Dedifferentiated amniotic fluid mesenchymal stem cell (primary cell): ENCODE measurements around the gene TAOK3.
"Not testable (repeated sequence)": the region's sequence is repeated elsewhere in the genome, so short reads cannot be mapped to it uniquely, and the experiment has no call there.

Experiments used
- DNase-seq: peaks from one replicate; pipeline ENCODE4 v3.0.0-alpha.2; 2016; ENCODE audit errors: extremely low spot score

Gene TAOK3

DNA sequence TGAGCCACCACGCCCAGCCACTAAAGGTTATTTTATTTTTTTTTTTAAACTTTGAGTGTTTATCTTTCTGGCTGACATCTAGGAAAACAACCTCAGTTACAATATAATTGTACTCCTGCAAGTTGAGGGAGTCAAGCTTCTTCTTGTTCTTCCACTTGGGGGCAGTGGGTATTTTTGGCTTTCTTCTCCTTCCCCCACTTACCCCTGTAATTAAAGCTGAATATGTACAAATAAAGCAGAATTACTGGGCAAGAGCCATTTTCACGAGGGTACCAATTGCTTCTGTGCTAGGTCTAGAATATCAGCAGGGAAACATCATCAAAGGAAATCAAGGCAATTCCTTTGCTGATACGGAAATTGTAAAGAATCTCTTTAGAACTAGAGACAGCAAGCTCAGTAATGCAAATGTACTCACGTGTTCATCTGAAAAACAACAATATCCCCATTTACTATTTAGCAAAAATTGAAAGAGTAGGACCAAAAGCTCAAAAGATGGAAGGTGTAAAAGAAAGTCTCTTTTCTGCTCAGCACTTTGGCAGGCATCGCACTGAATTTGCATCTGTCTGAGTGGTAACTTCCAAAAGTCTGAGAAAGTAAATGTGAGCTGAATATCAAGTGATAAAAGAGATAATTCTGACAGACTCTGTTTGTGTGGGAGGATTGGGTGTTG, 72.8 kb downstream of the TAOK3 start:
- DNase-seq, result no peak

DNA sequence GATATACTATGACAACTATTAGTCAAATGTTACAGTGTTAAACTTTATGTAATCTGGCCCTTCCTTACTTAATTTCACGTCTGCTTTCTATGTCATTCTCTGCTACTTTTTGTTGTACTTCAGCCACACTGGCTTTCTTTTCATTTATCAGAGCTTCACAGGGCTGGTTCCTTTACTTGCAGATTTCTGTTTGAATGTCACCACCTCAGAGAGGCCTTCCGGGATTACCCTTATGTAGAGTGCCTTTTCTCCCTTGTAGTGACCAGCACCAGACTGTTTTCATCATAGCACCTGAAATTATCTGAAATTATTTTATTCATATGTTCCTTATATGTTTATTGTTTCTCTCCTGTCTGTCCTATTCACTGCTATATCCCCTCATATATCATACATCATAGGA, 75.4 kb downstream of the TAOK3 start:
- DNase-seq, result no peak

DNA sequence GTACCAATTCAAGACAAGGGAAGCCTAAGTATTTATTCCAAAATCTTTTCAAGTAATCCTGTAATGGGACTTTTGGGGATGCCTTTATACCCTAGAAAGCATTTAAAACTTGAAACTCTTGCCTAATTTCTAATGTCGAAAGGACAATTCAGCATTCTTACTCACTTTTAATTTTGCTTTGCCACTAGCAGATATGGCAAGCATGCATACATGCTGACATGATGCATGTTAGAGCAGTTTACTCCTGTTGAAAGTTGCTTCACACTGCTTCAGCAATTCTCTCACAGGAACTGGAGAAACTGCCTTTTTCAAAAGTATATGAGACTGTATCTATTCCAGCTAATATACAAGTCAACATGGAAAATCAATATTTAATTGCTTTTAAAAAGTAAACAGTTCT, 79.9 kb downstream of the TAOK3 start:
- no peak for DNase-seq

DNA sequence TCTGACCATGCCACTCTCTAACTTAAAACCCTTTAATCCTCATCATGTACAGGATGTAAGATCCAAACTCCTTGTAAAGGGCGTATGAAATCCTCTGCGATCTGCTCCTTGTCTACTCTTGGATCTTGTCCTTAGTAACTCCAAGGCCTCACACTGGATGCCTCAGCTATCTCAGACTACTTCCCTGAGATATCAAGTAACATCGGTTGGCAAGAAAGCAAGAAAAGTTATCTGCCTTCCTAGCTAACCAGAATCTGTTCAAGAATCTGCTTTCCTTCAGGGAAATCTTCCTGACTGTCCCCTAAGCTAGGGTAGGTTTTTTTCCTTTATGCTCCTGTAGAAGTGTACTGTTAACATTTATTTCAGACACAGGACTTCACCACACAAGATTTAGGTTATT, 82.6 kb downstream of the TAOK3 start:
- DNase-seq, result no peak

DNA sequence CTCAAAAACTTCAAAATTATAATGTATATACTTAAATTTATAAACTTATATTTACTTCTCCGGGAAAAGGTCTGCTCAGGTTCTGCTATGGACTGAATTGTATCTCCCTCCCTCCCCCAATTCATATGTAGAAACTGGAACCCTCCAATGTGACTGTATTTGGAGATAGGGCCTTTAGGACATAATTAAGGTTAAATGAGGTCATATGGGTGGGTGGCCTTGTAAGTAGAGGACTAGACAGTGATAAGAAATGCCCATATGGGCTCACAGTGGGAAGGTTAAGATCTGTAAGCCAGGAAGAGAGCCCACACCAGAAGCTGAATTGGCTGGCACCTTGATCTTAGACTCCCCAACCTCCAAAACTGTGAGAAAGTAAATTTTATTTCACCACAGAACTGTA, 84.5 kb downstream of the TAOK3 start:
- DNase-seq, result no peak

DNA sequence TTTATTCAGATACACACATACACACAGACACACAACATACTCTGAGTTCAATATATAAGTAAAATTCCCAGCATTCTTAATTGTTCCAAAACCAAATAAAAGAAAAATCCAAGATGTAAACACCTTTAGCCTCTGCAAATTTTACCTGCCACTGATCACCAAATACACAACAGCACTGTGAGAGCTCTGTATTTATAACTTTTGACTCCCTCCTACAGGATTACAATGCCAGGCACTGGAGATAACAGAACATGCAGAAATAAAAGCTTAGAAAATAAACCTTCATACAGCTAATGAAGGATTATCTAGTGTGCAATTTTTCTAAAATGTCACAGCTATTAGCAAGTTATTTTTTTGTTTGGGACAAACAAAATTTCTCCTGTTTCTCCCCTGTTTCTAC, 85.0 kb downstream of the TAOK3 start:
- no peak for DNase-seq

DNA sequence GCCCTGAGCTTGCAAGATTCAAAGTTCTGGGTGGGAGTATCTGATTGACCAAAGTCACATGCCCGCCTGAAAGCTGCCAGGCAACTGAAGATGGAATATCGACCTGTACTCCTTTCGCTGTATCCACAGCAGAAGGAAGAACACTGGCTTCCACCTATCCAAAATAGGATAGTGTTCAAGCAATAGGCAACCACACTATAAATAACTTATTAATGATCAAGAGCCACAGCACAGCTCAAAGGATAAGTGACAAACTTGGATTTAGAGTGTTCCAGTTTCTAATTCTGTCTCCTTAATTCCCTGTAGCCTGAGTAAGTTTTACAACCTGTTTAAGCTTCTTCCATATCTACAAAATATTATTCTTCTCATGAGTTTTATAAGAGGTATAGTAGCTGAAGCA, 89.9 kb downstream of the TAOK3 start:
- no peak for DNase-seq

DNA sequence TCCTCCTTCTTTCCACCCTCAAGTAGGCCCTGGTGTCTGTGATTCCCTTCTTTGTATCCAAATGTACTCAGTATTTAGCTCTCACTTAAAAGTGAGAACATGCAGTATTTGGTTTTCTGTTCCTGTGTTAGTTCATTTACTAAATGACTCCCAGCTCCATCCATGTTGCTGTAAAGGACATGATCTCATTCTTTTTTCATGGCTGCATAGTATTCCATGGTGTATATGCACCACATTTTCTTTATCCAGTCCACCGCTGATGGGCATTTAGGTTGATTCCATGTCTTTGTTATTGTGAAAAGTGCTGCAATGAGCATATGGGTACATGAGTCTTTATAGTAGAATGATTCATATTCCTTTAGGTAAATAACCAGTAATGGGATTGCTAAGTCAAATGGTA, 94.4 kb downstream of the TAOK3 start:
- not testable (repeated sequence) for DNase-seq

DNA sequence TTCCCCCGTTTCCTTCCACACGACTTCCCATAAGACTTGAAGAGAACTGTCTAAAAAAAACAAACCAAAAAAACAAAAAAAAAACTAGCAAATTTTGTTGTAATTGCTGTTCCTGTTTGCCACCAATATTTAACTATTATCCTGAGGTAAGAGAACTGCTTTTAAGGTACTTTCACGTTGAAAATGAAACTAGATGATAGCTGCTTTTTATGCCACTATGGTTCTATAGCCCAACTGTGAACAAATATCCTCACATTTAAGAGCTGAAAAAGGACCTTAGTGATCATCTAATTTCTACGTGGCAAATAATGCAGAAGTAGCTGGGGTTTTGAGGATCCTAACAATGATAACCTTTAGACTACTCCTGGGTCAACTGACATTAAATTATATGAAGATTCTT, 98.6 kb downstream of the TAOK3 start:
- DNase-seq, result no peak

DNA sequence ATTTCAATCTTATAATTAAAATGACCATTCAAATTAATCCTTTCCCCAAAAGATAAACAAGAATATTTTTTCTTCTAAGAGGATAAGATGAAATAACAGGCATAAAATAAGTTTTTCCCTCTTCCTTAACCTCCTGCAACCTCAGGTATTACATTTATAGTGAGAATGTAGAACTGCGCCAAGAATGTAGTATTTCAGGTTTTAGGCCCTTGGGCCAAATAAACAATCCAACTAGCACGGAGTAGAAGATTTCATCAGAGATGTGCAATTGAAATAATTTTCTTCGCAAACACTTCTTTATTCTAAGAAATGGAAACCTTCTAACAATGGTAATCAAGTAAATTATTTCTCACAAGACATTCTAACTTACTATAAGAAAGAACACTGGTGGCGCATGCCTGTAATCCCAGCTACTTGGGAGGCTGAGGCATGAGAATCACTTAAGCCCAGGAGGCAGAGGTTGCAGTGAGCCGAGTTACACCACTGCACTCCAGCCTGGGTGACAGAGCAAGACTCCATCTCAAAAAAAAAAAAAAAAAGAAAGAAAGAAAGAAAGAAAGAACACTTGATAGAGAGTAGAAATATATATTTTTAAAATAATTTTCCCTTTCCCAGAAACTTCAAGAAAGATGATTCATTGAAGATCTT, 100.8 kb downstream of the TAOK3 start:
- DNase-seq, result no peak

DNA sequence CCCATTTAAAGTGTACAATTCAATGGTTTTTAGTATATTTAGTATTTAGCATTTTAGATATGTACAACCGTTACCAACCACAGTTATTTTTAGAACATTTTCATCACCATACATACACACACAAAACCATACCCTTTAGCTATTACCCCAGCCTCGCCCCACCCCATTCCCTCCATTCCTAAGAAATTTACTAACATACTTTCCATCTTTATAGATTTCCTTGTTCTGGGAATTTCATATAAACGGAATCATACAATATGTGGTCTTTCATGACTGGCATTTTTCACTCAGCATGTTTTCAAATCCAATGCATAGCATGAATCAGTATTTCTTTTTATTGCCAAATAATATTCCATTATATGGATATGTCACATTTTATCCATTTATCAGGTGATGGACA, 101.5 kb downstream of the TAOK3 start:
- DNase-seq, result no peak

DNA sequence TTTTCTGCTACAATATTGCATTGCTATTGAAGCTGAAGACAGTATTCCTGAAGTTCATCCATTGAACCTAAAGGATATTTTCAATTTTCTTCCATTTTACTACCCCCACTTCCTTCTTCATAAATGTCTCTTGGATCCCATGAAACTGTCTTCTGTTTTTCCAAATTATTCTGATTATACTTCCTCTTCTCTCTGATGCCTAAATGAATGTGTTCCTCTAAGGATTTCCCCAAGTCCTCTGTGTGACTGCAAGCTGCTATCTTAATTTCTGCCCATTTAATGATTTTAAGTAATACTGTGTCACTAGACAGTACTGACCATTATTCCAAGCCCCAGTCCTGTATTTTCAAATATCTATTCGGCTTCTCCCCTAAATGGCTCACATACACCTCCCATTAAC, 102.9 kb downstream of the TAOK3 start:
- no peak for DNase-seq

DNA sequence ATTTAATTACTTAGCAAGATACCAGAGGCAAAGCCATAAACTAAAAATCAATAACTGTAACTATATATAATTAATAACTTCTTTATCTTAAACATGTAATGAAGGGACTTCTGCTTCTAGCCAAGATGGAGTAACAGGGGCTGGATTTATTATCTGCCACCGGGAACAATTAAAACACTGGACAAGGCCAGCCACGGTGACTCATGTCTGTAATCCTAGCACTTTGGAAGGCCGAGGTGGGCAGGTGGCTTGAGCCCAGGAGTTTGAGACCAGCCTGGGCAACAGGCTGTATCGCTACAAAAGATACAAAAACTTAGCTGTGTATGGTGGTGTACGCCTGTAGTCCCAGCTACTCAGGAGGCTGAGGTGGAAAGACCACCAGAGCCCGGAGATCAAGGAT, 113.6 kb downstream of the TAOK3 start:
- DNase-seq, result no peak

DNA sequence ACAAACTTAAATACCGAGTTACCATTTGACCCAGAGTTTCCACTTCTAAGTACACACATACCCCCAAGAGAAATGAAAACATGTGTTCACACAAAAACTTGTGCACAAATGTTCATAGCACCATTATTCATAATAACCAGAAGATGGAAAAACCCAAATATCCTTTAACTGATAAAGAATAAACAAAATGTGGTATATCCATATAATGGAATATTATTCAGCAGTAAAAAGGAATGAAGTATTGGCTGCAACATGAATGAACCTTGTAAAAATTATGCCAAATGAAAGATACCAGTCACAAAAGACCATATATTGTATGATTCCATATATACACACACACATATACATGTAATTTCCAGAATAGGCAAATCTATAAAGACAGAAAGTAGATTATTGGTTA, 116.4 kb downstream of the TAOK3 start:
- DNase-seq, result no peak

DNA sequence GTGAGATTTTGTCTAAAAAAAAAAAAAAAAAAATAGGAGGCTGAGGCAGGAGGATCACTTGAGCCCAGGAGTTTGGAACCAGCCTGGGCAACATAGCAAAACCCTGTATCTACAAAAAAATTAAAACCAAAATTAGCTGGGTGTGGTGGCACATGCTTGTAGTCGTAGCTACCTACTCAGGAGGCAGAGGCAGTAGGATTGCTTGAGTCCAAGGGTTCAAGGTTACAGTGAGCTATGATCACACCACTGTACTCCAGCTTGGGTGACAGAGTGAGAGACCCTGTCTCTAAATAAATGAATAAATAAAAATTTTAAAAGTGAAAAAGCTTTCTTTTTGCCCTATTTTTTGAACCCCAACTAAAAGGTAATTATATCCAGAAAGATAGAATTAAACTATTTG, 123.2 kb downstream of the TAOK3 start:
- no peak for DNase-seq

DNA sequence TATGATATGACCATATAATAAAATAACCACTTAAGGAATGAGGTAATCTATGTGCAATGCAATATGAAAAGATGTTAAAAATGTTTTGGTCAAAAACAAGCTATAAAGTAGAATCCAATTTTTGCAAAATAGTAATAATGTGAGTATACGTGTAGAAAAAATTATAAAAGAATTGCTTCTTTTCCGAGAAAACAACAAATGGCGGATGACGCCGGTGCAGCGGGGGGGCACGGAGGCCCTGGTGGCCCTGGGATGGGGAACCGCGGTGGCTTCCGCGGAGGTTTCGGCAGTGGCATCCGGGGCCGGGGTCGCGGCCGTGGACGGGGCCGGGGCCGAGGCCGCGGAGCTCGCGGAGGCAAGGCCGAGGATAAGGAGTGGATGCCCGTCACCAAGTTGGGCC, 126.8 kb downstream of the TAOK3 start:
- DNase-seq, result not testable (repeated sequence)

DNA sequence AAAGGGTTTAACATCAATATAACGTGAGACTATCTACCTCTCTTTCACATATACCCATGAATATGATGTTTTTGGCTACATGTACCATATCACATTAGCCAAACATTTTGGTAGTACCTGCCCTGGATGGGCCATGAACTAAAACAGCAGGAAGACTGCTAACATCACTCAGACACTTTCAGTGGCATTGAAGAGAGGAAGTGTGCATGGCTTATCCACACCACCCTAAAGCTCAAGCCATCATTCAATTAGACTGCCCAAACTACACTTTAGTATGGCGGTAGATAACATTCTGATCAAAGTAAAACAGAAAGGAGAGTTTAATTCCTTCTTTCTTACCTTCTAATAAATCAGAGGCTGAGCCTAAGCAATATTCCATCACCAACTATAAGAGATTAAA, 133.8 kb downstream of the TAOK3 start:
- DNase-seq, result no peak

DNA sequence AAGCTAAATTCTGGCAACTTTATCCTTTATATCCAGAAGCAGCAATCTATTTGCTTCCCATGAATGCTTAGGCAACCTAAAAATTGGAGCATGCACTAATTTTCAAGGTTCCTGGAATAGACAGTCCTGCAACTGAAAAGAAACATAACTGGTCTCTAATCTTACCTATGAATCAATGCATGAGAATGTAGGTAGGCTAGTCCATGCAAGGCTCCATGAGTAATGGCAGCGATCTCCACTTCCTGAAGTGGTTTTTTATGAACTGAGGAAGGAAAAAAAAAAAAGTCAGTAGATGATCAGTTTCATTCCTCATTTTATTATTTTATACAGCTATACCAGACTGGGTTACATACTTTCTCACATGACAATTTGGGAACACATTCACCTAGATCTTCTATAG, 134.8 kb downstream of the TAOK3 start:
- no peak for DNase-seq

DNA sequence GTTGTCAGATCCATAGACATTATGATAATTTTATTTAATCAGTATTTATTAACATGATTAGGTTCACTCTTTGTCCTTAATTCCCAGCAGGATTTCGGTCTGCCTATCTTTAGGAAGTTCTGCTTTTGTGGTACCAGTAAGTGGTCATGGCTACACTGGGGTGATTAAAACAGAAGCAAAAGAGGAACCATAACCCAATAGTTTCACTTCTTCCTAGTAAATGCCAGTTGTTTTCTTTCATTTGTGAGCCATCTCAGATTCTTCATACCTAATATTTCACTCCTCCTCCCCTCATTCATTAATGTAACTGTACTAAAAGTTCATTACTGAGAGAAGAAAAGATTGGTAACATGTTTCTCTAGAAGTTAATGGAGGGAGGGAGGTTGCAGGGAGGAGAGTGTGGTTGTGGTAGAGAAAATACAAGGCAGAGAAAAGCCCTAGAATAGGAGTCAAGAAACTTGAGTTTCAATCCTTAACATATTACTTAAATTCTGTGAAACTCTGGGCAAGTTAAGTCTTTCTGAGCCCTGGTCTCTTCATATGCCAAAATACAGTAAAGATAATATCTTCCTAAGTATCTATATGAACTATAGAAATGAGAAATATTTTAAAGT, 135.5 kb downstream of the TAOK3 start:
- no peak for DNase-seq

DNA sequence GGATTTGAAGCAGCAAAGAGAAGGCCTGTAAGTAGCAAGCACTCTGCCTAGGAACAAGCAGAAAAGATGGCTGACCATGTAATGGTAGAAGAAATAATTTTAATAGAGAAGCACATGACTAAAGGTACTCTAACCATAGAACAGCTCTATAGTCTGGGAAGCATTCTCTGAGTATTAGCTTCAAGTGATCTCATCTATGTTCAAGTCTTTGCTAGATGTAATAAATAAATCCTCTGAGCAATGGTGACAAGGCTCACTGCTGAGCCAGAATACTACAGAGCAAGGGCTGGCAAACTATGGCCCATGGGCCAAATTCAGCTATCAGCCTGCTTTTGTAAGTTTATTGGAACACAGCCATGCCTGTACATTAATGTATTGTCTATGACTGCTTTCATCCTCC, 152.0 kb downstream of the TAOK3 start:
- DNase-seq, result no peak

DNA sequence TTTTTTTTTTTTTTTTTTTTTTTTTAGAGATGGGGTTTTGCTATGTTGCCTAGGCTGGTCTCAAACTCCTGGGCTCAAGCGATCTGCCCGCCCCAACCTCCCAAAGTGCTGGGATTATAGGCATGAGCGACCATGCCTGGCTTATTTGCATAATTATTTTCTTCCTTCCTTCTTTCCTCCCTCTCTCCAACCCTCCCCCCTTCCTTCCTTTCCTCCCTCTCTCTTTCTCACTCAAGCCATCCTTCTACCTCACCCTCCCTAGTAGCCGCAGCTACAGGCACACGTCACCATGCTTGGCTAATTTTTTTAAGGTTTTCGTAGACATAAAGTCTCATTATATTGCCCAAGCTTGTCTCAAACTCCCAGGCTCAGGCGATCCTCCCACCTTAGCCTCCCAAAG, 152.9 kb downstream of the TAOK3 start:
- DNase-seq, result no peak

DNA sequence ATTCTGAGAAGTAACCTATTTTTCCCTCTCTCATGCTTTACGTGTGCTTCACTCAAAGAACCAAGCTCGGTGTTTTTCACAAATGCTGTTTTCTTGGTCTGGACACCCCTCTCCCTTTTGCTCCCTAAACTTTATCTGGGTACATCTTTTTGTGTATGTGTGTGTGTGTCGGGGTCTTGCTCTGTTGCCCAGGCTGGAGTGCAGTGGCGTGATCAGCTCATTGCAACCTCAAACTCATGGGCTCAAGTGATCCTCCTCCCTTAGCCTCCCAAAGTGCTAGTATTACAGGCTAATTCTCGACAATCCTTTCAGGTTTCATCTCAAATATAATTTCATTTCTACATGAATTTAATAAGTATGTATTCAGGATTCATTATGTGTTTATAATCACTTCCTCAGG, 153.6 kb downstream of the TAOK3 start:
- no peak for DNase-seq

DNA sequence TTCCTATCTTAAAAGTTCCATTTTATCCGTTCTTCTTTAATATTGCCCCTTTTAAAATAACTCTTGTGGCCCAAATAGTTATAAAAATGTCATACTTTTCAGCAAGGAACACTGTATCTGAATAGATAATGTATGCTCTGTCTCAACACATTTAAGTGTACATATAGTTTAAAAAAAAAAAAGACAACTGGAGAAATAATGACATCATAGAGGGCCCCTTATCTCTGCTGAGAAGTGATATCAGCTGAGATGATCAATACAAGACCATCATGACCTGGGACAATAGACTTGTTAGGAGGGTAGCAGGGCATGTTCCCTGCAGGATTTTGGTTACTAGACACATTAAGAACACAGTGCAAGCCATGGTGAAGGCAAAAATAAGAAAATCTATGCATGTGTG, 159.3 kb downstream of the TAOK3 start:
- no peak for DNase-seq

DNA sequence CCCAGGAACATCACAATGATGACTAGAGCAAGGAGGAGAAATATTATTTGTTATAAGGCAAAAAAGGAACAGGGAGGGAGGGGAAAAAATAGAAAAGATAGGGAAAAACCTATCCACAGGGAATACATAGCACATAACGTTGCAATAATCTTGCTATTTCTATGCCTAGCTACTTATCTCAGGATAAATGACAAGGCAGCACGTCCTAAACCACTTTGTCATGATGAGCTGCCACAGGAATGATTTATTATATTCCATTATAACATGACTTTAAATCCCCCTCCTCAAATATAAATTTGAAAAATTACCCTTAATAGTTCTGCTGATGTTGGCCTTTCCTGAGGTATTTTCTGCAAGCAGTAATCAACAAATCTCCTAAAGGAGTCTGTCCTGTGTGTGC, 160.1 kb downstream of the TAOK3 start:
- DNase-seq, result no peak
